HEK293T (cell line): ENCODE measurements around the gene CCDC63.

ENCODE experiments used
- CTCF ChIA-PET: fragments of 350-600 bp; formaldehyde crosslinking; extraction: SDS; loops from one replicate; lab custom pipeline; 2021; ENCODE audit warnings: antibody characterized with exemption, inconsistent platforms; lab: Yijun Ruan, JAX
- POLR2A ChIA-PET: fragments of 350-600 bp; formaldehyde crosslinking; extraction: SDS; loops from one replicate; lab custom pipeline; 2020; ENCODE audit warnings: antibody characterized with exemption, inconsistent platforms; lab: Yijun Ruan, JAX
- DNase-seq: peaks from one replicate; pipeline ENCODE4 v3.0.0; 2012; ENCODE audit warnings: mixed read lengths; ENCODE audit errors: extremely low spot score
- ARNT ChIP-seq: fragments of 450-650 bp; IDR thresholded peaks from 2 replicates; pipeline ENCODE4 v1.6.1; 2017; ENCODE audit warnings: mild to moderate bottlenecking
- BHLHE40 ChIP-seq: fragments of 450-650 bp; IDR thresholded peaks from 2 replicates; pipeline ENCODE4 v1.6.1; 2016; ENCODE audit warnings: mild to moderate bottlenecking, moderate library complexity, borderline replicate concordance
- CTBP1 ChIP-seq: fragments of 450-650 bp; IDR thresholded peaks from 2 replicates; pipeline ENCODE4 v1.6.1; 2016; ENCODE audit warnings: borderline replicate concordance
- ELF4 ChIP-seq: fragments of 450-650 bp; IDR thresholded peaks from 2 replicates; pipeline ENCODE4 v1.6.1; 2017; ENCODE audit warnings: antibody characterized with exemption
- FOXA1 ChIP-seq: fragments of 450-650 bp; IDR thresholded peaks from 2 replicates; pipeline ENCODE4 v1.6.1; 2016; ENCODE audit warnings: mild to moderate bottlenecking
- FOXK2 ChIP-seq: fragments of 450-650 bp; IDR thresholded peaks from 2 replicates; pipeline ENCODE4 v1.6.1; 2016; ENCODE audit warnings: mild to moderate bottlenecking
- FOXM1 ChIP-seq: fragments of 450-650 bp; IDR thresholded peaks from 2 replicates; pipeline ENCODE4 v1.6.1; 2017; ENCODE audit warnings: mild to moderate bottlenecking, borderline replicate concordance
- HDGF ChIP-seq: fragments of 450-650 bp; IDR thresholded peaks from 2 replicates; pipeline ENCODE4 v1.6.1; 2017; ENCODE audit warnings: antibody characterized with exemption, borderline replicate concordance
- L3MBTL2 ChIP-seq: fragments of 450-650 bp; conservative IDR thresholded peaks from 2 replicates; pipeline ENCODE4 v1.6.1; 2016; ENCODE audit warnings: mild to moderate bottlenecking
- LEF1 ChIP-seq: fragments of 450-650 bp; IDR thresholded peaks from 2 replicates; pipeline ENCODE4 v1.6.1; 2017; ENCODE audit warnings: mild to moderate bottlenecking, borderline replicate concordance
- NFRKB ChIP-seq: fragments of 450-650 bp; IDR thresholded peaks from 2 replicates; pipeline ENCODE4 v1.6.1; 2016; ENCODE audit warnings: mild to moderate bottlenecking, moderate library complexity
- SP1 ChIP-seq: fragments of 450-650 bp; IDR thresholded peaks from 2 replicates; pipeline ENCODE4 v1.6.1; 2017
- SUZ12 ChIP-seq: fragments of 450-650 bp; IDR thresholded peaks from 2 replicates; pipeline ENCODE4 v1.6.1; 2016; ENCODE audit warnings: mild to moderate bottlenecking
- TARDBP ChIP-seq: fragments of 450-650 bp; IDR thresholded peaks from 2 replicates; pipeline ENCODE4 v1.6.1; 2016
- ZNF384 ChIP-seq: fragments of 450-650 bp; IDR thresholded peaks from 2 replicates; pipeline ENCODE4 v1.6.1; 2016
- TF ChIP-seq, protein P1 (sequence below): fragments of 450-650 bp; IDR thresholded peaks from 2 replicates; pipeline ENCODE4 v1.6.1; 2016

The CCDC63 gene

DNA sequence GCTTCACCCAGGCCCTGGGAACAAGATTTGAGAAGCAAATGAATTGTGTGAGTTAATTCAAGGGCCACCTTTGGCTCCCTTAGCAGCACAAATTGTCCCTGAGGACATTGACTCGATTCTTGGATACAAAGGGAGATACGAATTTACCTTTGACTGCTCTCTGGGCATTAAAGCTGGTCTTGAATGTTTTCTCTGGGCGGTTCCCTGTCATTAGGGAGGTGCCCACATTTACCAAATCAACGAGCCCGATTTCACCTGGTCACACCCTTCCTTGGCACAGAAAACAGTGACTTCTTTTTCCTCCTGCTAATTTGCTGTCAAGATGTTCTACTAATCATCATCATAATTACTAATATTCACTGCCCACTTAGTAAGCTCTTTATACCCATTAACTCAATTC is 27.1 kb upstream of the CCDC63 start:
- TF ChIP-seq ELF4 (no peak), SUZ12 (no peak), TARDBP (no peak), LEF1 (no peak), BHLHE40 (no peak), CTBP1 (no peak), HDGF (no peak), SP1 (no peak), ZNF384 (no peak), FOXA1 (no peak), L3MBTL2 (no peak), FOXK2 (no peak), FOXM1 (no peak), NFRKB (no peak), ARNT (no peak)
- TF ChIP-seq, protein P1, sequence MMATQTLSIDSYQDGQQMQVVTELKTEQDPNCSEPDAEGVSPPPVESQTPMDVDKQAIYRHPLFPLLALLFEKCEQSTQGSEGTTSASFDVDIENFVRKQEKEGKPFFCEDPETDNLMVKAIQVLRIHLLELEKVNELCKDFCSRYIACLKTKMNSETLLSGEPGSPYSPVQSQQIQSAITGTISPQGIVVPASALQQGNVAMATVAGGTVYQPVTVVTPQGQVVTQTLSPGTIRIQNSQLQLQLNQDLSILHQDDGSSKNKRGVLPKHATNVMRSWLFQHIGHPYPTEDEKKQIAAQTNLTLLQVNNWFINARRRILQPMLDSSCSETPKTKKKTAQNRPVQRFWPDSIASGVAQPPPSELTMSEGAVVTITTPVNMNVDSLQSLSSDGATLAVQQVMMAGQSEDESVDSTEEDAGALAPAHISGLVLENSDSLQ, result no peak
- ChIA-PET CTCF (no interaction called here), POLR2A (no interaction called here)
- DNase-seq, result no peak

DNA sequence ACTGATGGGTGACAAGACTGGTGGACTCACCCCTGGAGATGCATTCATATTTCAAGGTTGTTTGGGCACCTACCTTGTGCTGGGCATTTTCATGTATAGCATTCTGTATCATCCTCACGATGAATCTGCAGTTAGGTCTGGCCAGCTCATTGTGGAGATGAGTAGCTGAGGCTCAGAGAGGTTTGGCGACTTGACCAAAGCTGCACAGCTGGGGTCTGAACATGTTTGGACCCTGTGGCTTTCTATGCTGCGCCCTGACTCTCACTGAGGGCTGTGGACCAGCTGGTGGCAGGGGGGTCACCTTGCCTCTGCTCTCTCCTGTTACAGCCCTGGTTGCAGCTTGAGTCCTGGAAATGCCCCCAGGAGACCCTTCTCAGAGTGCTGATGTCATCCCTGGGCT is 24.9 kb upstream of the CCDC63 start:
- ChIA-PET CTCF (interaction anchor here (0.6 kb wide), 1 partner anchor 729 kb away, joined by 3 read pairs; no protein-coding TSS in a partner anchor), POLR2A (no interaction called here)
- no peak for DNase-seq
- TF ChIP-seq ZNF384, result no peak
- no peak for TF ChIP-seq FOXM1
- TF ChIP-seq, protein P1, result no peak
- TF ChIP-seq NFRKB, result no peak
- TF ChIP-seq ARNT, result no peak
- TF ChIP-seq TARDBP, result no peak
- TF ChIP-seq BHLHE40, result no peak
- no peak for TF ChIP-seq CTBP1
- no peak for TF ChIP-seq LEF1
- TF ChIP-seq SP1, result no peak
- TF ChIP-seq FOXA1, result no peak
- no peak for TF ChIP-seq FOXK2

DNA sequence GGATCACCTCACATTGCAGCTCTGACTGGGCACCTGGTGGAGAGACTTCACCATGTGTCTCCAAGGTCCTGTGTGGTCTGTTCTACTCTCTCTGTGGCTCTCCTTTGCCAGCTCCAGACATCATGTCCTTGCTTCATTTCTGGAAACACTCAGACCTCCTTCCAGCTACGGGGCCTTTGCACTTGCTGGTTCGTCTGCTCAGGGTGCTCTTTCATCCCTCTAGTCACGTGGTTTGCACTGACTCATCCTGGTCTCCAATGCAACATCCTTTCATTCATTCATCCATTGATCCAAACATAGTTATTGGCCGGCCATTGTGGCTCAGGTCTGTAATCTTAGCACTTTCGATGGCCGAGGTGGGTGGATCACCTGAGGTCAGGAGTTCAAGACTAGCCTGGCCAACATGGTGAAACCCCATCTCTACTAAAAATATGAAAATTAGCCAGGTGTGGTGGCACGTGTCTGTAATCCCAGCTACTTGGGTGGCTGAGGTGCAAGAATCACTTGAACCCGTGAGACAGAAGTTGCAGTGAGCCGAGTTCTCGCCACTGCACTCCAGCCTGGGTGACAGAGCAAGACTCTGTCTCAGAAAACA is 23.9 kb upstream of the CCDC63 start:
- TF ChIP-seq SP1, result no peak
- no peak for TF ChIP-seq ELF4
- TF ChIP-seq HDGF, result no peak
- TF ChIP-seq ARNT, result no peak
- TF ChIP-seq CTBP1, result no peak
- DNase-seq, result no peak
- POLR2A ChIA-PET, result no interaction called here
- CTCF ChIA-PET, result no interaction called here

- CTCF ChIA-PET, result no interaction called here
Measured at GRCh38 chr12:110824342-110824741, 22.4 kb upstream of the CCDC63 start.

DNA sequence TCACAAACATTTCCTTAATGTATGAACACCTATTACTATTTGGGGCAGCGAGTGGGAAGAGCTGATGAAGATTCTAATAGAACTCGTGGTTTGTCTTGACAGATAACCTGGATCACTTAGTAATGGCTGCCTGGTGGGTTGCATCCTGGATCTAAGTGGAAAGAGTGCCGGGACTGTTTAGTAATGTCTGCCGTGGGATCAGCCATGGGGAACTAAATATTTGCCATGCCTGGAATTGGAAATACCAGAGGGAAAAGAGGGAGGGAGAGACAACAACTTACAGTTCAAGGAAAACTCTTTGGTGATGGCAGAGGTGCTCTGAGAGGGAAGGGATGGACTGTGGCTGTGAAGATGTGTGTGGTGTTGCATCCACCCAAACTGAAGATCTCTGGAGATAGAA is 21.3 kb upstream of the CCDC63 start:
- POLR2A ChIA-PET, result no interaction called here
- DNase-seq, result no peak
- TF ChIP-seq ARNT (no peak), SP1 (no peak), ZNF384 (no peak), FOXM1 (no peak)
- CTCF ChIA-PET, result no interaction called here

More at GRCh38 chr12:110824342-110824741, 22.4 kb upstream of the CCDC63 start:
- POLR2A ChIA-PET, result no interaction called here
- DNase-seq, result no peak
- TF ChIP-seq FOXA1, result no peak
- no peak for TF ChIP-seq CTBP1
- TF ChIP-seq HDGF, result no peak
- TF ChIP-seq FOXM1, result no peak
- TF ChIP-seq FOXK2, result no peak
- TF ChIP-seq NFRKB, result no peak
- TF ChIP-seq, protein P1, result no peak
- no peak for TF ChIP-seq TARDBP

GRCh38 chr12:110826592-110827200 is 20.1 kb upstream of the CCDC63 start:
- ChIA-PET CTCF (interaction anchor here (0.6 to 1.3 kb wide), 8 partner anchors 9 to 532 kb away, joined by 3 to 7 read pairs (median 3); partner anchors contain the start of gene ARPC3), POLR2A (interaction anchor here (1.1 kb wide), 2 partner anchors 212 to 377 kb away, joined by 3 to 4 read pairs; partner anchors contain the start of genes ARPC3 and TCTN1)
- no peak for TF ChIP-seq TARDBP
- TF ChIP-seq, protein P1, result peak; percentile 30; the same call in 1 of the 2 replicates
- peak; percentile 88 for DNase-seq
